GM12878 (cell line): ENCODE measurements around the gene COL7A1. TPM values are rescaled to one million over a fixed set of nuclear protein-coding genes. Genes with fewer than 3 reads are reported as not detected.

Experiments
- ATAC-seq: fragments of 200-7000 bp; cut with Tn5 transposase; 3 replicates; pipeline ENCODE4 v1.9.1; 2020; ENCODE audit warnings: mild to moderate bottlenecking, moderate library complexity
- BruUV-seq: library from RNA; stranded (reverse); fragments of 400-500 nt; replicated peaks from 2 replicates; lab custom pipeline; 2021; lab: Mats Ljungman, UMichigan
- CTCF ChIA-PET: fragments of 300-600 bp; sonication (Branson Sonifier 250); formaldehyde crosslinking; extraction: SDS; loops from one replicate; lab custom pipeline; 2021; ENCODE audit warnings: inconsistent platforms; lab: Yijun Ruan, JAX
- POLR2A ChIA-PET: fragments of 350-600 bp; formaldehyde crosslinking; extraction: SDS; loops from one replicate; lab custom pipeline; 2021; ENCODE audit warnings: inconsistent platforms; lab: Charles Lee
- RAD21 ChIA-PET: fragments of 300-600 bp; sonication (Branson Sonifier 250); formaldehyde crosslinking; loops from one replicate; lab custom pipeline; 2023; ENCODE audit warnings: antibody characterized with exemption; ENCODE audit not compliant: unreplicated experiment; lab: Charles Lee
- SMC1A ChIA-PET: fragments of 300-600 bp; sonication (Branson Sonifier 250); formaldehyde crosslinking; loops from one replicate; lab custom pipeline; 2023; ENCODE audit not compliant: unreplicated experiment, uncharacterized antibody; lab: Charles Lee
- DNase-seq: peaks from one replicate; pipeline ENCODE4 v3.0.0-alpha.2; 2011; ENCODE audit warnings: low read depth, low spot score
- FAIRE-seq: peaks from 3 replicates; lab custom pipeline; 2011; peaks lifted over from hg19 to GRCh38; lab: Jason Lieb, UNC
- H2AFZ ChIP-seq: 2 replicates; pipeline ENCODE4 v1.6.0; 2011; ENCODE audit warnings: low read depth, low read length, control low read depth; ENCODE audit not compliant: control insufficient read depth
- H3K27ac ChIP-seq: 2 replicates; pipeline ENCODE4 v1.5.1; 2011; ENCODE audit warnings: control low read depth; ENCODE audit not compliant: control insufficient read depth, insufficient read depth
- H3K27me3 ChIP-seq, 2 experiments: replicated peaks in 1 of 2; 2 replicates each; pipeline versions ENCODE4 v1.6.0 to v1.6.1; 2011; ENCODE audit warnings: low read length in 1 of 2; ENCODE audit not compliant: control insufficient read depth in 2 of 2, insufficient read depth in 2 of 2
- H3K36me3 ChIP-seq, 2 experiments: 2 replicates each; pipeline ENCODE4 v1.5.1; 2011; ENCODE audit warnings: low read length in 1 of 2; ENCODE audit not compliant: control insufficient read depth in 2 of 2, insufficient read depth in 2 of 2
- H3K4me1 ChIP-seq: 2 replicates; pipeline ENCODE4 v1.6.1; 2011; ENCODE audit warnings: mild to moderate bottlenecking, low read length, moderate library complexity, mixed read lengths; ENCODE audit not compliant: control insufficient read depth, insufficient read depth
- H3K4me2 ChIP-seq: 2 replicates; pipeline ENCODE4 v1.6.0; 2011; ENCODE audit warnings: control low read depth; ENCODE audit not compliant: control insufficient read depth, insufficient read depth
- H3K4me3 ChIP-seq: fragments of 200-600 bp; sonication (generic); 2 replicates; pipeline ENCODE4 v1.5.1; 2016
- H3K79me2 ChIP-seq: 2 replicates; pipeline ENCODE4 v1.6.0; 2011; ENCODE audit warnings: low read length; ENCODE audit not compliant: control insufficient read depth, insufficient read depth
- H3K9ac ChIP-seq: 2 replicates; pipeline ENCODE4 v1.8.0; 2011; ENCODE audit warnings: low read length, control low read depth, mixed read lengths; ENCODE audit not compliant: control insufficient read depth, insufficient read depth
- H3K9me3 ChIP-seq: replicated peaks from 3 replicates; pipeline ENCODE4 v1.5.1; 2011; ENCODE audit warnings: mild to moderate bottlenecking, low read length; ENCODE audit not compliant: control insufficient read depth, insufficient read depth
- H4K20me1 ChIP-seq: 2 replicates; pipeline ENCODE4 v1.6.0; 2011; ENCODE audit not compliant: control insufficient read depth, insufficient read depth
- CUX1 ChIP-seq: IDR thresholded peaks from 2 replicates; pipeline ENCODE4 v1.6.1; 2012; ENCODE audit warnings: improper control_type of control experiment, low read depth, low read length; ENCODE audit not compliant: insufficient replicate concordance
- EGR1 ChIP-seq, 2 experiments: IDR thresholded peaks; 1 replicate in 1 of 2; 2 replicates in 1 of 2; pipeline ENCODE4 v1.6.1; 2011 to 2012; ENCODE audit warnings: low read depth in 2 of 2, low read length in 2 of 2, borderline replicate concordance in 1 of 2, mild to moderate bottlenecking in 1 of 2, moderate library complexity in 1 of 2
- IKZF1 ChIP-seq: fragments of 450-650 bp; conservative IDR thresholded peaks from 2 replicates; pipeline ENCODE4 v1.6.1; 2017; ENCODE audit warnings: antibody characterized with exemption, mild to moderate bottlenecking
- RFX5 ChIP-seq: IDR thresholded peaks from 2 replicates; pipeline ENCODE4 v1.6.1; 2011; ENCODE audit warnings: low read depth, low read length, improper control_type of control experiment
- WGBS: methylation state at CpG from one replicate; pipeline ENCODE4 v1.1.6; 2016; ENCODE audit warnings: low lambda C conversion rate; ENCODE audit not compliant: insufficient replicate concordance, insufficient coverage; ENCODE audit errors: missing lambda C conversion rate; 5-methylcytosine and 5-hydroxymethylcytosine counted together
- in situ Hi-C: fragments of 300-500 bp; cut with MboI; formaldehyde crosslinking; loops from 9 replicates; pipeline ENCODE4 v1.14.3; 2018; ENCODE audit warnings: mixed read lengths
- intact Hi-C: fragments of 100-400 bp; cut with micrococcal nuclease; formaldehyde crosslinking; loops from one replicate; pipeline ENCODE4 v1.14.2; 2022; ENCODE audit not compliant: unreplicated experiment
- polyA plus RNA-seq, 11 experiments: library from polyadenylated mRNA; depleted of rRNA in 4 of 11; unstranded in 6 of 11; stranded (reverse) in 5 of 11; fragments of >200 nt; fragmentation: Nextera tagmentation in 4 of 11; fragmentation: Illumina TruSeq in 1 of 11; extraction: Ambion mirVana in 4 of 11; extraction: Trizol in 1 of 11; gene quantifications; 1 replicate in 1 of 11; 2 replicates in 10 of 11; pipeline versions ENCODE4 v1.2.1 to v1.2.3, GENCODE V29; 2011 to 2016; ENCODE audit warnings: inconsistent platforms in 2 of 11, missing spikeins in 2 of 11, low read depth in 1 of 11
- total RNA-seq, 4 experiments: library from RNA; depleted of rRNA in 3 of 4; stranded (reverse); fragments of >200 nt in 3 of 4; fragmentation: Illumina TruSeq in 1 of 4; extraction: Trizol in 1 of 4; gene quantifications; 2 replicates each; pipeline versions ENCODE4 v1.2.1 to v1.2.3, GENCODE V29; 2013 to 2021

Gene COL7A1
- total and polyA plus RNA-seq, 10 of the 15 experiments (the other 5 are each of a cell fraction or from before 2014, with no cell fraction given), result 0.01 to 1.9 (median 0.29) TPM; not detected in 1

- intact Hi-C loops, result no loop called here
- WGBS, result 12% methylated on average over 4 of the region's 5 CpGs
- ChIA-PET POLR2A (no interaction called here), RAD21 (interaction anchor here (0.6 to 0.7 kb wide), 2 partner anchors 84 to 108 kb away, joined by 3 to 4 read pairs; no protein-coding TSS in a partner anchor), SMC1A (interaction anchor here (0.6 to 2.0 kb wide), 3 partner anchors 10 to 265 kb away, joined by 3 to 7 read pairs (median 6); no protein-coding TSS in a partner anchor), CTCF (interaction anchor here (1.3 to 1.7 kb wide), 4 partner anchors 11 to 108 kb away, joined by 3 to 11 read pairs (median 6); no protein-coding TSS in a partner anchor)
- no peak overlapping the region for H3K27ac ChIP-seq
- H3K36me3 ChIP-seq, result peaks cover 0 to 27% of the 10 kb centered on the region in 2 experiments; a peak in 2 of 4 replicates
- H4K20me1 ChIP-seq, result no peaks in the 10 kb centered on the region; the same call in 1 of the 2 replicates
- TF ChIP-seq CUX1, result no peak
- TF ChIP-seq RFX5, result no peak
- no peak for TF ChIP-seq EGR1 (IDR thresholded peaks at IDR 0.05; ENCODE audit: borderline replicate concordance in 1 of 2, low read depth in 2 of 2, low read length in 2 of 2)
- TF ChIP-seq IKZF1, result no peak
- no peak overlapping the region for H3K4me2 ChIP-seq
- H3K4me1 ChIP-seq, result no peaks in the 10 kb centered on the region
- H2AFZ ChIP-seq, result no peak overlapping the region
- H3K9ac ChIP-seq, result no peak overlapping the region
- BruUV-seq, result no TSS peak
- DNase-seq (no peak), ATAC-seq (no peak), FAIRE-seq (no peak)
- no peaks in the 10 kb centered on the region; the same call in 2 of the 3 replicates for H3K9me3 ChIP-seq
- in situ Hi-C loops, result no loop called here
- H3K79me2 ChIP-seq, result no peaks in the 10 kb centered on the region
- H3K27me3 ChIP-seq, result no peaks in the 10 kb centered on the region
- no peak overlapping the region for H3K4me3 ChIP-seq
These were observed 51.0 kb downstream of the COL7A1 start for GRCh38 chr3:48544141-48544540.
